AML-193 (cell line): ENCODE data around the gene ZDHHC7.

Source experiments
- DNase-seq, 2 experiments: peaks; one replicate each; lab custom pipeline; 2025; lab: John Stamatoyannopoulos, UW

Gene ZDHHC7

DNA sequence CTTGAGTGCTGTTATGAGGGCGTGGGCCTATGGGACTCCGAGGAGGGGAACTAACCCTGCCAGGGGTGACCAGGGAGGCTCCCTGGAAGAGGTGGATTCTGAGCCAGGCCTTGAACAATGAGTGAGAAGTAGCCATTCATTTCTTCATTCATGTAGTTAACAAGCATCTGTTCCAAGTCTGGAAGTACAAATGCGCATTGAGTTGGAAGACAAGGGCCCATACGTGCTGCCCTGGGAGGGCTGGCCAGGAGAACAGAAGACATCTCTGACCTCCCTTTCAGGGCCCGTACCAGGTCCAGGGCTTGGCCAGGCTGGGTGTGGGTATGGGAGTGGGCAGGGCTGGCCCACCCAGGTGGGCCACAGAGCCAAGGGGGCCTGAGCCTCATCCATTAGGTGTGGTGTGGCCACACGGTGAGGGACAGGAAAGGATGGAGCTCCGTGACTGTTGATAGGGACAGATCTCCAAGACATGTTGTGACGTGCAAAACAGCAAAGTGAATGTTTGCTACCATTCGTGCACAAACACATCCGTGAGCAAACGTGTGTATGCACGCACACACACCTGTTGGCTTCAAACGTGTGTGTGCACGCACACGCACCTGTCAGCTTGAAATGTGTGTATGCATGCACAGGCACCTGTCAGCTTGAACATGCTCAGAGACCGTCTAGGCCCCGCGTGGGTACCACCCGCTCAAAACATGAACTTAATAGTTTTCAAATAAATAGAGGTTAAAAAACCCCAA lies 46.8 kb downstream of the ZDHHC7 start:
- no peak for DNase-seq

GRCh38 chr16:84963066-84963465 lies 48.3 kb downstream of the ZDHHC7 start:
- no peak for DNase-seq

- no peak for DNase-seq
Observed at GRCh38 chr16:84960942-84961341, 50.4 kb downstream of the ZDHHC7 start.

DNA sequence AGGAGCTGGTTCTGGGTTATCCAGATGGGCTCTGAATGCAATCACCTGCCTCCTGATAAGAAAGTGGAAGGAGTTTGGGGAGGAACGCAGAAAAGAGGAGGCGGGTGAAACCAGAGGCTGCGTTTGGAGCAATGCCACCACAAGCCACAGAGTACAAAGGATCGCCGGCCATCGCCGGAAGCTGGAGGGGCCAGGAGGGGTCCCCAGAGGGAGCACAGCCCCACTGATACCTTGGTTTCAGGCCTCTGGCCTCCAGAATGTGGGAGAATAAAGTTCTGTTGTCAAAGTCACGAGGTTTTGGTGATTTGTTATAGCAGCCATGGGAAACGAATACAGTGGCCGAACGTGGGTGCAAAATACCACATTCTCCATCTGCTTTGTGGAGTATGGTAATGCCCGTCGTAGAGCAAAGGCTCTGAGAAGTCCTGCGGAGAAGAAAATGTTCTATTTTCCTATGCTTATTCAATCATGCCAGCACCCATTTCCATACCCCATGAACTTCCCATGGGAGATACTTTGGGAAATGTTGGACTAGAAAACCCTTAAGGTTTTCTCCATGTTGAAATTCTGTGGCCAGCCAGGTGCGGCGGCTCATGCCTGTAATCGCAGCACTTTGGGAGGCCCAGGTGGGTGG lies 51.4 kb downstream of the ZDHHC7 start:
- DNase-seq = no peak

GRCh38 chr16:84959045-84959576 lies 52.2 kb downstream of the ZDHHC7 start:
- peak in 1 of 2 experiments; percentile 15 for DNase-seq

DNA sequence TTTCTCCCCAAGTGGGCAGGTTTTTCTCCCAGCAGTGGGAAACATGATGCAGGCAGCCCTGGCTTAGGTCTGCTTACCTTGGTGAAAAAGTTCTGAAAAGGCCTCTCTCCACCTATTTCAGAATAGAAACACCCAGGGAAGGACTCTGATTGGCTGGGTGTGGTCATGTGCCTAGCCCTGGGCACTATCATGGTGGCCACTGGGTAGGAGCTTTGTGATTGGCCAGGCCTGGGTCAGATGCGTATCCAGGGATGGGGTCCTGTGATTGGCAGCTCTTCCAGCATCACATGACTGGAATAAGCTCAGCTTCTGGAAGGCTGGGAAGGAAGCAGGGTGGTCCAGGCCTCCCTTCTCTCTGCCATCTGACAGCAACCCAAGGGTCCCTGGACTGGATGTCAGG lies 53.5 kb downstream of the ZDHHC7 start:
- no peak for DNase-seq

DNA sequence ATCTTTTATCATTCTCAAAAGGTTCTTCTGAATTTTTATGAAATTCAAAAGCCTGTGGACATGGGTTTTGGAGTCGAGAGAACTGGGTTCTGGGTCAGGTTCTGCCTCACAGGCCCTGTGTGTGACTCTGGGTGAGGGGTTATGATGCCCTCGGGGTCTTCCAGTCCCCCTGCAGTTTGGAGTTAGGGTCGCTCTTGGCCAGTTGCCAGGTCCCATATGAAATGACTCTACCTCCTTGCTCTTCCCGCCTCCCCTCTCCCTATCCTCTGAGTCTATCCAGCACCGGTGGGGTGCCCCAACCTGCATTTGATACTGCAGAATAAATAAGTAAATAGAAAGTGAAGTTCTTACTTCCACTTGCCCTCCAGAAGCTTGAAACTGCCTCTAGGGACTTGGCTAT lies 54.1 kb downstream of the ZDHHC7 start:
- DNase-seq = no peak

GRCh38 chr16:84955427-84955826 lies 55.9 kb downstream of the ZDHHC7 start:
- no peak for DNase-seq

DNA sequence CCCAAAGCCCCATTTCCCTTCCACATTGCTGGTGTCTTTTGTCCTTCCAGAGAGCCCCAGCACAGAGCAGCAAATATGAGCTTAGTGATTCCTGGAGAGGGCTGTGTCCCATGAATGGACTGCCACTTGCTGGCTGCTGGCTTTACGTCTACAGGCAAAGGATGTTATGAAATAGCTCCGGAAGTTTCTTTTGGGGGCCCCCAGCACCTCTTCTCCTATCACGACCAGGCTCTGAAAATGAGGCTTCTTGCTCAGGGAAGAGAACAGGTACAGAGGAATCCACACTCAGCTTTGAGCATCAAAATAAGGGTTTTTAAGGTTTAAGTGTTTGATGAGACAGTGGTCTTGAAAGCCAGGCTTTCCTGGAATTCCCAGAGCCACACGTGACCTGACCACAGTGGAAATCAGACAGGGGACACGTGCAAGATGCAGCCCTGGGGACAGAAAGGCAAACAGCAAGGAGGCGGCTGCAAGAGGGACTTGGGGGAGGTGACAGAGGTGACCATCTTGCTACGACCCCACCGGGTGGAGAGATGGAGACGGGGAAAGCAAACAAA lies 58.1 kb downstream of the ZDHHC7 start:
- DNase-seq = no peak

- peak; percentile 64 to 69 for DNase-seq
Observed at GRCh38 chr16:84952335-84953189, 58.8 kb downstream of the ZDHHC7 start.

DNA sequence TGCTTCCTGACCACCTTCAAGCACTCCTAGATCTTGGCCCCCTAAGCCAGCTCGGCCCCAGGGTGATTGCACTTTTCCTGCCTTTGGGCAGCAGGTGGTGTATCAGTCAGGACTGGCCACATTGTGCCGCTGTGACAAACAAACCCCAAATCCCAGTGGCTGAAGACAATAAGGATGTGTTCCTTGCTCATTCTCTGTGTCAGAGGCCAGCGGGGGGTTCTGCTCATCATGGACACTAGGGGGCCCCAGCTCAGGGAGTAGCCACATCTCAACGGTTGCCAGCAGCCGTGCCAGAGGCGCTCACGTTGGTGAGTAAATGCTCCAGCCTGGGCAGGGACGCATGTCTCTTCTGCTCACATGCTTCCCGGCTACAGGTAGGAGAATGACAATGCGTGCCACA lies 60.4 kb downstream of the ZDHHC7 start:
- peak; percentile 20 to 28 for DNase-seq

- DNase-seq = no peak
Observed at GRCh38 chr16:84949772-84950436, 61.4 kb downstream of the ZDHHC7 start.

DNA sequence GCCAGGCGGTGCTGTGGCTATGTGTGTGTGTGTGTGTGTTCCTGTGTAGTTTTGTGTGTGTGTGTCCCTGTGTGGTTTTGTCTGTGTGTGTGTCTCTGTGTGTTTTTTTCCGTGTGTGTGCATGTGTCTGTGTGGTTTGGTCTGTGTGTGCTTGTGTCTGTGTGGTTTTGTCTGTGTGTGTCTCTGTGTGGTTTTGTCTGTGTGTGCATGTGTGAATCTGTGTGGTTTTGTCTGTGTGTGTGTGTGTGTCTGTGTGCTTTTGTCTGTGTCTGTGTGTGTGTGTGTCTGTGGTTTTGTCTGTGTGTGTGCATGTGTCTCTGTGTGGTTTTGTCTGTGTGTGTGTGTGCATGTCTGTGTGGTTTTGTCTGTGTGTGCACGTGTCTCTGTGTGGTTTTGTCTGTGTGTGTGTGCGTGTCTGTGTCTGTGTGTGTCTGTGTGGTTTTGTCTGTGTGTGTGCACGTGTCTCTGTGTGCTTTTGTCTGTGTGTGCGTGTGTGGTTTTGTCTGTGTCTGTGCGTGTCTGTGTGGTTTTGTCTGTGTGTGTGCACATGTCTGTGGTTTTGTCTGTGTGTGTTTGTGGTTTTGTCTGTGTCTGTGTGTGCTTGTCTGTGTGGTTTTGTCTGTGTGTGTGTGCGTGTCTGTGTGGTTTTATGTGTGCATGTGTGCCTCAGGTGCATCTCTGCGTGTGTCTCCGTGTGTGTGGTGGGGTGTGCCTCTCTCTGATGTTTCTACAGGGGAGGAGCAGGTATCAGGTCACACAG lies 62.3 kb downstream of the ZDHHC7 start:
- DNase-seq = no peak

DNA sequence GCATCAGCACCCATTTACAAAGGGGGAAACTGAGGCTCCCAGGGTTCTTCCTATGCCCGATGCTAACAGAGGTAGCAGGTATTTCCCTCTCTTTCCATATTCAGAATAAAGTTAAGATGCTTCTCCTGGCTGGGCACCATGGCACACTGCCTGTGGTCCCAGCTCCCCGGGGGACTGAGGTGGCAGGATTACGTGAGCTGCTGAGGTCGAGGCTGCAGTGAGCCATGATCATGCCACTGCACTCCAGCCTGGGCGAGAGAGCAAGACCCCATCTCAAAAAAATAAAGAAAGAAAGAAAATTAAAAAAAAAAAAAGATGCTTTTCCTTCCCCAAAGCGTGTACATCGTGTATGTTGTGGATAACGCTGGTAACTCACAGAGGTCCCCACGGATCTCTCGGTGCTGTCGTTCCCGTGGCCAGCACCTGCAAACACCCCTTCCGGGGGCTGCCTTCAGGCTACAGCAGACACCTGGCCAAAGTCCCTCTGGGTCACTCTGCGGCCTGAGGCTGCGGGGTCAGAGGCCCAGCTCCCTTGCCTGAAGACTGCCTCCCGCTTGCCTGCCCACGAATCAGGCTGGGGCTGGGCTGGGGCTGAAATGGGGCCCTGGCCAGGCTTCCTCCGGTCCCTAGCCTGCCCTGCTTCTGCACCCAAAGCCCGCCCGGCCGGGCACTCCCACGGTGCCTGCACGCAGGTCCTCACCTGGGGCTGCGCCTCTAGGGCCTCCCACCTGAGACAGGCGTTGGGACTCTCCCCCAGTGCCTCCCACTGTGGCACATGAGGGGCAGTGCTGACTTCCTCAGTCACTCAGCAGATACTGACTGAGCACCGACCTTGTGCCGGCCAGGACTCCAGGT lies 63.1 kb downstream of the ZDHHC7 start:
- DNase-seq = no peak

DNA sequence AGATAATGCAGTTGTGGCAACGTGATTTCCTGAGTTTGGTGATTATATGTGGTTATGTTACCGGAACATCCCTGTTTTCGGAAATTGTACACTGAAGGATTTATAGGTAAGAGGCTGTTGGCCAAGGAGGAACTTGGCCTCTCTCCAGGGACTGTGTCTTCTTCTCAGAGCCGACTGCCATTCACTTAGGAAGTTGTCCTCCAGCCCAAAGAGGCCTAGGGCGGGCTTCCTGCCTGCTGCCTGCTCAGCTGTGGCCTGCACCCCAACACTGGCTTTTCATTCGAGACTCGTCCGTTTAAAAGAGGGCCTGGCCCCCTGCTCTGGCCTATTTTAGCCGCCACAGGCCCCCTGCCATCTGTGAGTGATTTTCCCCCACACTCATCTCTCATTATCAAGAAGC lies 64.3 kb downstream of the ZDHHC7 start:
- no peak for DNase-seq

DNA sequence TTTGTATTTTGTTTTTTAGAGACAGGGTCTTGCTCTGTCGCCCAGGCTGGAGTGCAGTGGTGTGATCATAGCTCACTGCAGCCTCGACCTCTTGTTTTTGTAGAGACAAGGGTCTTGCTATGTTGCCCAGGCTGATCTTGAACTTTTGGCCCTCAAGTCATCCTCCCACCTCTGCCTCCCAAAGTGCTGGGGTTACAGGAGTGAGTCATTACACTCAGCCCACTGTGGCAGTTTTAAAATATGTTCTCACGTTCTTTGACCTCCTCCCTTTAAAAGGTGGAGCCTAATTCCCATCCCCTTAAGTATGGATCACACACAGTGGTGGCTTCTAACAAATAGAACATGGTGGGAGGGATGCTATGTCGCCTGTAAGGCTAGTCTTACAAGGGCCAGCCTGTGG lies 67.7 kb downstream of the ZDHHC7 start:
- DNase-seq = no peak

DNA sequence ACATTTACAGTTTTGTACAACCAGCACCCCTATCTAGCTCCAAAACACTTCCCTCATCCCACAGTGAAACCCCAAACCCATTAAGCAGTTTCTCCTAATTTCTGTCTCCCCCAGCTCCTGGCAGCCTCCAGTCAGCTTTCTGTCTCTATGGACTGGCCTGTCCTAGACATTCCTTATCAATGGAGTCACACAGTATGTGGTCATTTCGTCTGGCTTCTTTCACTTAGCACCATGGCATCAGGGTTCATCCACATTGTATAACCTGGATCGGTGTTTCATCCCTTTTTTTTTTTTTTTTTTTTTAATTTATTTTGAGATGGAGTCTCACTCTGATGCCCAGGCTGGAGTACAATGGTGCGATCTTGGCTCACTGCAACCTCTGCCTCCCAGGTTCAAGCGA lies 68.5 kb downstream of the ZDHHC7 start:
- DNase-seq = no peak

DNA sequence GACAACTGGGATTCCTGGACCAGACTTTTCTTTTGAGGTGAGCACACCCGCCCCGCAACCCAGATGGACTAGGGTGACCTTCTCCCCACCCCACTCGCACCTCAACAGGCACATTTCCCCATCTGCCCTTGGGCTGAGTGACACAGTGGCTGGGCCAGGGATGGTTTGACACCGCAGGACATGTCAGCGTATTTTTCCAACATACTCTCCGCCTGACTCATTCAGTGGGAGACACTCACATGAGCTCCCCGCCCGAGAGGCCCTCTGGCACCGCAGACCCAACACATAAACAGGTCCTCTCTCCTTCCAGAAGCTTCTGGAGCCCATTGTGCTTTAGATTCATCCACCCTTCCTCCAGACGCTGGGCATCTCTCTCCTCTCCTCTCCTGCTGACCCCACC lies 69.4 kb downstream of the ZDHHC7 start:
- DNase-seq = no peak

DNA sequence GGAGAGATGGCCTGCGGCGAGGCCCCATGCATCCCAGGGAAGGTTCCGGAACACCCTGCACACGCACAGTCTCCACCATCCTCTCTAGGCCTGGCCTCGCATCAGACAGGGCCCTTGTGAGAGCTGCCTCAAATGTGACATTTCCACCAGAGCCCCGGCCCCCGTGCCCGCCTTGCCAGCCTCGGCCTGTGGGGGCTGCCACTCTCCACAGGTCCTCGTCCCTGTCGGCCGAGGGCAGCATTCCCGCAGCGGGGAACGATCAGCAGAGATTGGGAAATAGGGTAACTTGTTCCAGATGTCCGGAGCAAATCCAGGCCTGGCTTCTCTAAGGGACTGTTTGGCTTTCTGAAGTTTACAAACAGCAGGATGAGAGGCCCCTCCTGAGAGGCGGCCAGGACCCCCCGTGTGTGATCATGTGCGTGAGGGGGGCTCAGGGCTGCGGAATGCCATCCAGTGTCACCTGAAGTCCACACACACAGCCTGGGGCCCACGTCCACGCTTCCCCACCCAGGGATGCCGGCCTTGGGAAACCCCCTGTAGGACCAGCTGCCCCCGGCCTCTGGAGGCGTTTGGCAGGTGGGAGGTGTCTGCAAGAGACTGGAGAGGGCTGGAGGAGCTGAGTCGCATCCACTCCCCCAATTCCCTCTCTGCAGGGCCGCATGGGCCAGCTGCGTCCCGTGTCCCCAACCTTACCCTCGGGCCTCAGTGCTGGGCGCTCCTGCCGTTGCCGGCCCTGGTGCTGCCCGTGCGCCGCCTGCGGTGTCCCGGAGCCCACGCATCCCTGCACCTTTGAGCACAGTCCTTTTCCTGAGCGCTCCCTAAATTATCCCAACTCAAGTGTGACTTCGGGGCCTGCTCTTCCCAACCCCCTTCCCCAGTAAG lies 70.4 kb downstream of the ZDHHC7 start:
- no peak for DNase-seq
